A673 (cell line): ENCODE data around the gene ABCG1. TPM values are rescaled to one million over a fixed set of nuclear protein-coding genes. Genes with fewer than 3 reads are reported as not detected.

Source experiments
- BruUV-seq: library from RNA; stranded (reverse); fragments of 400-500 nt; replicated peaks from 2 replicates; lab custom pipeline; 2021; lab: Mats Ljungman, UMichigan
- CTCF ChIA-PET: fragments of 300-600 bp; sonication (Branson Sonifier 250); formaldehyde crosslinking; loops from one replicate; lab custom pipeline; 2022; ENCODE audit warnings: antibody characterized with exemption; lab: Charles Lee
- POLR2A ChIA-PET: fragments of 300-600 bp; sonication (Branson Sonifier 250); formaldehyde crosslinking; loops from one replicate; lab custom pipeline; 2022; ENCODE audit warnings: antibody characterized with exemption; ENCODE audit not compliant: low non-redundant PET; lab: Charles Lee
- DNase-seq: peaks from one replicate; pipeline ENCODE4 v3.0.0-alpha.2; 2015; ENCODE audit warnings: low spot score
- H3K27ac ChIP-seq: fragments of 200-600 bp; sonication (generic); 2 replicates; pipeline ENCODE4 v1.5.1; 2016; ENCODE audit warnings: mixed run types, low read depth, mild to moderate bottlenecking, mixed read lengths, antibody characterized with exemption, low read length; ENCODE audit not compliant: poor library complexity, severe bottlenecking
- H3K27me3 ChIP-seq: fragments of 200-600 bp; sonication (generic); replicated peaks from 2 replicates; pipeline ENCODE4 v1.6.1; 2017; ENCODE audit warnings: mixed run types, low read depth, mild to moderate bottlenecking, mixed read lengths, antibody characterized with exemption, low read length; ENCODE audit not compliant: insufficient read depth, poor library complexity
- H3K36me3 ChIP-seq: fragments of 200-600 bp; sonication (generic); 2 replicates; pipeline ENCODE4 v1.6.1; 2016; ENCODE audit warnings: mixed run types, mild to moderate bottlenecking, mixed read lengths, antibody characterized with exemption, low read length; ENCODE audit not compliant: insufficient read depth, poor library complexity, severe bottlenecking
- H3K4me1 ChIP-seq: fragments of 200-600 bp; sonication (generic); 2 replicates; pipeline ENCODE4 v1.6.1; 2017; ENCODE audit warnings: mixed run types, mild to moderate bottlenecking, mixed read lengths, antibody characterized with exemption, low read length; ENCODE audit not compliant: insufficient read depth, poor library complexity, severe bottlenecking
- H3K4me3 ChIP-seq: fragments of 200-600 bp; sonication (generic); 2 replicates; pipeline ENCODE4 v1.5.1; 2016; ENCODE audit warnings: low read depth, mixed run types, mild to moderate bottlenecking, mixed read lengths, low read length; ENCODE audit not compliant: poor library complexity, severe bottlenecking
- H3K9me3 ChIP-seq: fragments of 200-600 bp; sonication (generic); 2 replicates; pipeline ENCODE4 v1.6.1; 2016; ENCODE audit warnings: mixed run types, low read depth, mild to moderate bottlenecking, mixed read lengths, antibody characterized with exemption, low read length; ENCODE audit not compliant: poor library complexity, severe bottlenecking
- CTCF ChIP-seq: fragments of 300-800, 200-600 bp; sonication (generic); conservative IDR thresholded peaks from 2 replicates; pipeline ENCODE4 v1.5.1; 2017; ENCODE audit warnings: low read depth, mild to moderate bottlenecking, antibody characterized with exemption, low read length, moderate library complexity, mixed read lengths
- EZH2 ChIP-seq: fragments of 200-600 bp; sonication (generic); IDR thresholded peaks from 2 replicates; pipeline ENCODE4 v1.6.1; 2017; ENCODE audit warnings: borderline replicate concordance, low read depth, mild to moderate bottlenecking, mixed read lengths, antibody characterized with exemption, low read length; ENCODE audit not compliant: poor library complexity, severe bottlenecking
- intact Hi-C: fragments of 100-400 bp; cut with micrococcal nuclease; formaldehyde crosslinking; loops from one replicate; pipeline ENCODE4 v1.10.0; 2022; ENCODE audit not compliant: unreplicated experiment
- total RNA-seq: library from RNA; stranded (reverse); gene quantifications from 2 replicates; pipeline ENCODE4 v1.2.3, GENCODE V29; 2021

The ABCG1 gene
- total RNA-seq, 1 experiment from 2014 or later: 3.4 TPM

- no TSS peak for BruUV-seq
- ChIA-PET CTCF (no interaction called here), POLR2A (no interaction called here)
- no peaks in the 10 kb centered on the region for H3K36me3 ChIP-seq
- TF ChIP-seq EZH2 (no peak), CTCF (no peak)
- H3K27me3 ChIP-seq: no peaks in the 10 kb centered on the region
- H3K4me1 ChIP-seq: no peaks in the 10 kb centered on the region
- intact Hi-C loops: no loop called here
- no peak overlapping the region for H3K4me3 ChIP-seq
- H3K27ac ChIP-seq: no peak overlapping the region
- no peak for DNase-seq
- H3K9me3 ChIP-seq: no peaks in the 10 kb centered on the region
These were observed 33.9 kb downstream of the ABCG1 start for GRCh38 chr21:42252778-42253340.

- intact Hi-C loops: no loop called here
- no peak overlapping the region for H3K4me3 ChIP-seq
- ChIA-PET POLR2A (no interaction called here), CTCF (no interaction called here)
- no TSS peak for BruUV-seq
- no peaks in the 10 kb centered on the region for H3K4me1 ChIP-seq
- DNase-seq: no peak
- no peak overlapping the region for H3K27ac ChIP-seq
- H3K36me3 ChIP-seq: no peaks in the 10 kb centered on the region
- no peak for TF ChIP-seq EZH2
- TF ChIP-seq CTCF: no peak
- no peaks in the 10 kb centered on the region for H3K9me3 ChIP-seq
- no peaks in the 10 kb centered on the region for H3K27me3 ChIP-seq
These were observed 34.5 kb downstream of the ABCG1 start for GRCh38 chr21:42253466-42253865.

DNA sequence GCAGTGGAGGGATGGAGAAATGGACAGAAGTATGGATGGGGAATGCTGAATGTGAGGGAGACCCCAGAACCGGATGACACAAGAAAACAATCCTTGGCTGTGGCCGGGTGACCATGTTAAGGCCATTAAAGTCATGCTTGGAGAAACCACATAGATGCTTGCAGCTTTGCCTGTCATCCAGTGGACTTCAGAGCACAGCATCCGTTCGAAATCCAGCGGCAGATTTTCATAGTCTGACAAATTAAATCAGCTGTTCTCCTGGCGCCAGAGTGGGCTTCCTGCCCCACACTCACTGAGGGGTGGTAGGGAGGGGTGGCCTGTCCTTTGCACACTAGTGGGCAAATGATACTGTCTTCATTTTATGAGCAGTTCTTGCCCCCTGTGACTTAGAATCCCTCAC, 35.1 kb downstream of the ABCG1 start:
- no peaks in the 10 kb centered on the region for H3K4me1 ChIP-seq
- H3K4me3 ChIP-seq: no peak overlapping the region
- H3K27ac ChIP-seq: no peak overlapping the region
- CTCF ChIA-PET: no interaction called here
- no peaks in the 10 kb centered on the region for H3K9me3 ChIP-seq
- H3K36me3 ChIP-seq: no peaks in the 10 kb centered on the region
- no TSS peak for BruUV-seq
- POLR2A ChIA-PET: no interaction called here
- TF ChIP-seq EZH2 (no peak), CTCF (no peak)
- no peak for DNase-seq
- H3K27me3 ChIP-seq: no peaks in the 10 kb centered on the region
- intact Hi-C loops: no loop called here
